ENCODE measurements around the gene TMC6. TPM values are rescaled to one million over a fixed set of nuclear protein-coding genes. Genes with fewer than 3 reads are reported as not detected.

The TMC6 gene
- total and polyA plus RNA-seq, 2 experiments from 2014 or later = 50.0 to 72.2 TPM

- peaks cover 65% of the 10 kb centered on the region for H3K36me3 Mint-ChIP-seq (ENCODE audit: low read depth)
- ATAC-seq = no peak
Observed at GRCh38 chr17:78079253-78079652, 49.3 kb downstream of the TMC6 start.

GRCh38 chr17:78075545-78075944 lies 53.0 kb downstream of the TMC6 start:
- Mint-ChIP-seq H3K4me3 (no peak overlapping the region), H3K27ac (no peak overlapping the region), H3K36me3 (ENCODE audit: low read depth) (peaks cover 86% of the 10 kb centered on the region), H3K4me1 (no peaks in the 10 kb centered on the region), H3K9me3 (no peaks in the 10 kb centered on the region), H3K27me3 (ENCODE audit: insufficient read depth, low read depth, poor library complexity) (peaks cover 6% of the 10 kb centered on the region)
- H3K36me3 ChIP-seq (ENCODE audit: insufficient read depth) = peaks cover 46% of the 10 kb centered on the region
- no peaks in the 10 kb centered on the region for H3K79me2 ChIP-seq (replicated peaks; ENCODE audit: insufficient read depth)
- H3K27ac ChIP-seq (ENCODE audit: low read depth) = no peak overlapping the region
- H4K20me1 ChIP-seq (replicated peaks; ENCODE audit: insufficient read depth) = 0 out of 2 replicates have a peak, but pooled peaks cover 6% of the 10 kb centered on the region
- H3K4me3 ChIP-seq = no peak overlapping the region
- H3F3A ChIP-seq (replicated peaks; ENCODE audit: low read depth) = 0 out of 2 replicates have a peak, but pooled peaks cover 2% of the 10 kb centered on the region
- no peak for DNase-seq (ENCODE audit: low spot score)
- H2AFZ ChIP-seq = no peak overlapping the region
- TF ChIP-seq CTCF (conservative IDR thresholded peaks at IDR 0.05; ENCODE audit: low read depth in 2 of 2) (no peak), POLR2AphosphoS5 (IDR thresholded peaks at IDR 0.05; ENCODE audit: low read depth) (no peak), JUNB (IDR thresholded peaks at IDR 0.05; ENCODE audit: unreplicated experiment) (no peak), EZH2 (IDR thresholded peaks at IDR 0.05; ENCODE audit: low read depth, unreplicated experiment) (no peak), NANOG (IDR thresholded peaks at IDR 0.05; ENCODE audit: borderline replicate concordance) (no peak), STAT1 (IDR thresholded peaks at IDR 0.05; ENCODE audit: unreplicated experiment) (no peak), REST (IDR thresholded peaks at IDR 0.05; ENCODE audit: unreplicated experiment) (no peak)
- no peaks in the 10 kb centered on the region for H3K4me1 ChIP-seq (ENCODE audit: insufficient read depth)
- no peaks in the 10 kb centered on the region for H3K9me2 ChIP-seq (ENCODE audit: insufficient read depth)
- no peak overlapping the region for H3K4me2 ChIP-seq
- H3K27me3 ChIP-seq (ENCODE audit: insufficient read depth) = no peaks in the 10 kb centered on the region
- ATAC-seq = no peak

More at GRCh38 chr17:78079253-78079652, 49.3 kb downstream of the TMC6 start:
- no peaks in the 10 kb centered on the region for H3K9me3 Mint-ChIP-seq
- H3K27ac Mint-ChIP-seq = no peak overlapping the region
- Histone ChIP-seq H2AFZ (no peak overlapping the region), H3K4me1 (ENCODE audit: insufficient read depth) (no peaks in the 10 kb centered on the region), H3K4me3 (no peak overlapping the region), H3K27ac (ENCODE audit: low read depth) (no peak overlapping the region), H3K27me3 (ENCODE audit: insufficient read depth) (no peaks in the 10 kb centered on the region), H3K4me2 (no peak overlapping the region), H3K9me2 (ENCODE audit: insufficient read depth) (no peaks in the 10 kb centered on the region), H3F3A (replicated peaks; ENCODE audit: low read depth) (0 out of 2 replicates have a peak, but pooled peaks cover 2% of the 10 kb centered on the region), H3K36me3 (ENCODE audit: insufficient read depth) (peaks cover 32% of the 10 kb centered on the region), H4K20me1 (replicated peaks; ENCODE audit: insufficient read depth) (0 out of 2 replicates have a peak, but pooled peaks cover 6% of the 10 kb centered on the region), H3K79me2 (replicated peaks; ENCODE audit: insufficient read depth) (no peaks in the 10 kb centered on the region)
- H3K4me1 Mint-ChIP-seq = no peaks in the 10 kb centered on the region
- TF ChIP-seq EZH2 (IDR thresholded peaks at IDR 0.05; ENCODE audit: low read depth, unreplicated experiment) = no peak
- no peak for TF ChIP-seq ZNF114 (CRISPR knock-in tag; IDR thresholded peaks at IDR 0.05)
- no peak for TF ChIP-seq EZH2phosphoT487 (IDR thresholded peaks at IDR 0.05; ENCODE audit: unreplicated experiment)
- no peak for TF ChIP-seq POLR2AphosphoS5 (IDR thresholded peaks at IDR 0.05; ENCODE audit: low read depth)
- no peak for TF ChIP-seq ZNF331 (CRISPR knock-in tag; IDR thresholded peaks at IDR 0.05; ENCODE audit: low read depth)
- peaks cover 6% of the 10 kb centered on the region for H3K27me3 Mint-ChIP-seq (ENCODE audit: insufficient read depth, low read depth, poor library complexity)
- H3K4me3 Mint-ChIP-seq = no peak overlapping the region
- no peak for DNase-seq (ENCODE audit: low spot score)
